ENCODE data around the gene SLC25A34.

Gene SLC25A34

GRCh38 chr1:15717418-15718125, 18.5 kb upstream of the SLC25A34 start:
- H3K9me3 ChIP-seq (ENCODE audit: control insufficient read depth, low read length), result no peaks in the 10 kb centered on the region
- H3K9ac ChIP-seq (ENCODE audit: low read length), result no peak overlapping the region
- H3K4me1 ChIP-seq (ENCODE audit: control insufficient read depth, insufficient read depth, low read length), result peaks cover 14% of the 10 kb centered on the region
- peaks cover 60% of the 10 kb centered on the region for H3K36me3 ChIP-seq (ENCODE audit: control insufficient read depth, insufficient read depth, low read length, severe bottlenecking)
- DNase-seq (ENCODE audit: low read depth), result no peak
- no peaks in the 10 kb centered on the region for H3K27me3 ChIP-seq (replicated peaks; ENCODE audit: control insufficient read depth, insufficient read depth, low read length)
- H3K4me3 ChIP-seq (ENCODE audit: low read length), result no peak overlapping the region

DNA sequence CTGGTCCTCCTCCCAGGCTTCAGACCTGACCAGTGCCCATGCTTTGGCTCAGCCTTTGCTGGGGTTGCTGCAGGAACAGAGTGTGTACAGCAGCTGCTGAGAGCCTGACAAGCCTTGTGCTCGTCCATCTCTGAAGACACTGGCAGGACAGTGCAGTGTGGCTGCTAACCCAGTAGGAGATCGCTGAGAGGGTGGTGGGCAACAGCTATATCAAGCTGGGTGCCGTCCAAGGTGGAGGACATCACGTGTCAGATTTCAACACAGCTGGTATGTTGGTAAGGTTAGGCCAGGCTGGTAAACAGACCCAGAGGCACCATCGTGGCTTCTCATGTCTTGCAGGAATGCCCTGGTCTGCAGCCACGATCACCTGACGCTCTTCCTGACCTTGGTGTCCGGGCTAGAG, 17.9 kb upstream of the SLC25A34 start:
- DNase-seq (ENCODE audit: low read depth), result no peak
- peaks cover 66% of the 10 kb centered on the region for H3K36me3 ChIP-seq (ENCODE audit: control insufficient read depth, insufficient read depth, low read length, severe bottlenecking)
- H3K4me1 ChIP-seq (ENCODE audit: control insufficient read depth, insufficient read depth, low read length), result peaks cover 20% of the 10 kb centered on the region
- H3K9me3 ChIP-seq (ENCODE audit: control insufficient read depth, low read length), result no peaks in the 10 kb centered on the region
- no peak overlapping the region for H3K4me3 ChIP-seq (ENCODE audit: low read length)
- no peak overlapping the region for H3K9ac ChIP-seq (ENCODE audit: low read length)
- no peaks in the 10 kb centered on the region for H3K27me3 ChIP-seq (replicated peaks; ENCODE audit: control insufficient read depth, insufficient read depth, low read length)

DNA sequence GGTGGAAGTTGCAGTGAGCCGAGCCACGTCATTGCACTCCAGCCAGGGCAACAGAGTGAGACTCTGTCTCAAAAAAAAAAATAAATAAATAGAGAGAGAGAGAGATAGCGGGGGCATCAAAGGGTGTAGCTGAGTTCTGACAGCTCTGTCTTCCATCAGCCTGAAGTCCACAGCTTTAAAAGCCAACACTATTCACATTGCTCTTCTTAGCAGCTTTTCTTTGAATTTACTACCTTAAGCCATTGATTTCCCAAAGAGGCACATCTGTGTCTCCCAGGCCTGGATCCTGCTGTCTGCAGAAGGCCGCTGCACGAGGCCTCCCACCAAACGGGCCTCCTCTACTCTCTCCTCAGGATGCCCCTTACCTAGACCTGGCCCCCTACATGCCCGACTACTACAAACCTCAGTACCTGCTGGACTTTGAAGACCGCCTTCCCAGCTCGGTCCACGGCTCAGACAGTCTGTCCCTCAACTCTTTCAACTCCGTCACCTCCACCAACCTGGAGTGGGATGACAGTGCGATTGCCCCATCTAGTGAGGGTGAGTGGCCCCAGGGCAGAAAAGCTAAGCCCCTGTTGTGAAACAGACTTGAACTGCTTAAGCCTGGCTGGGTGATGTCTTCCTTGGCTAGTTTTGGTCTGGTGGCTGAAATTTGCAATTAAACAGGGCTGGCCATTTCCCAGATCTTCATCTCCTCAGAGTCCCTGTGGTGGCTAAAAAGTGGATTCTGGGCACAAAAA, 16.5 kb upstream of the SLC25A34 start:
- Histone ChIP-seq H3K4me1 (ENCODE audit: control insufficient read depth, insufficient read depth, low read length) (peaks cover 16% of the 10 kb centered on the region), H3K4me3 (ENCODE audit: low read length) (no peak overlapping the region), H3K9me3 (ENCODE audit: control insufficient read depth, low read length) (no peaks in the 10 kb centered on the region), H3K9ac (ENCODE audit: low read length) (no peak overlapping the region), H3K27me3 (replicated peaks; ENCODE audit: control insufficient read depth, insufficient read depth, low read length) (no peaks in the 10 kb centered on the region), H3K36me3 (ENCODE audit: control insufficient read depth, insufficient read depth, low read length, severe bottlenecking) (peaks cover 73% of the 10 kb centered on the region)
- no peak for DNase-seq (ENCODE audit: low read depth)

GRCh38 chr1:15720861-15721260, 15.2 kb upstream of the SLC25A34 start:
- Histone ChIP-seq H3K4me1 (ENCODE audit: control insufficient read depth, insufficient read depth, low read length) (peaks cover 10% of the 10 kb centered on the region), H3K9ac (ENCODE audit: low read length) (no peak overlapping the region), H3K4me3 (ENCODE audit: low read length) (no peak overlapping the region), H3K27me3 (replicated peaks; ENCODE audit: control insufficient read depth, insufficient read depth, low read length) (no peaks in the 10 kb centered on the region), H3K36me3 (ENCODE audit: control insufficient read depth, insufficient read depth, low read length, severe bottlenecking) (peaks cover 82% of the 10 kb centered on the region), H3K9me3 (ENCODE audit: control insufficient read depth, low read length) (no peaks in the 10 kb centered on the region)
- DNase-seq (ENCODE audit: low read depth), result no peak

GRCh38 chr1:15722411-15722810, 13.6 kb upstream of the SLC25A34 start:
- Histone ChIP-seq H3K9ac (ENCODE audit: low read length) (peak overlapping the region; percentile 37), H3K4me1 (ENCODE audit: control insufficient read depth, insufficient read depth, low read length) (peaks cover 10% of the 10 kb centered on the region), H3K4me3 (ENCODE audit: low read length) (no peak overlapping the region), H3K9me3 (ENCODE audit: control insufficient read depth, low read length) (no peaks in the 10 kb centered on the region), H3K36me3 (ENCODE audit: control insufficient read depth, insufficient read depth, low read length, severe bottlenecking) (peaks cover 84% of the 10 kb centered on the region), H3K27me3 (replicated peaks; ENCODE audit: control insufficient read depth, insufficient read depth, low read length) (no peaks in the 10 kb centered on the region)
- no peak for DNase-seq (ENCODE audit: low read depth)

- no peak overlapping the region for H3K4me3 ChIP-seq (ENCODE audit: low read length)
- peaks cover 10% of the 10 kb centered on the region for H3K4me1 ChIP-seq (ENCODE audit: control insufficient read depth, insufficient read depth, low read length)
- no peaks in the 10 kb centered on the region for H3K9me3 ChIP-seq (ENCODE audit: control insufficient read depth, low read length)
- DNase-seq (ENCODE audit: low read depth), result peak; percentile 9
- H3K9ac ChIP-seq (ENCODE audit: low read length), result peak overlapping the region; percentile 37
- no peaks in the 10 kb centered on the region for H3K27me3 ChIP-seq (replicated peaks; ENCODE audit: control insufficient read depth, insufficient read depth, low read length)
- peaks cover 84% of the 10 kb centered on the region for H3K36me3 ChIP-seq (ENCODE audit: control insufficient read depth, insufficient read depth, low read length, severe bottlenecking)
Observed at GRCh38 chr1:15722836-15723532, 13.1 kb upstream of the SLC25A34 start.

- peaks cover 86% of the 10 kb centered on the region for H3K36me3 ChIP-seq (ENCODE audit: control insufficient read depth, insufficient read depth, low read length, severe bottlenecking)
- no peaks in the 10 kb centered on the region for H3K9me3 ChIP-seq (ENCODE audit: control insufficient read depth, low read length)
- no peak for DNase-seq (ENCODE audit: low read depth)
- no peaks in the 10 kb centered on the region for H3K27me3 ChIP-seq (replicated peaks; ENCODE audit: control insufficient read depth, insufficient read depth, low read length)
- peaks cover 10% of the 10 kb centered on the region for H3K4me1 ChIP-seq (ENCODE audit: control insufficient read depth, insufficient read depth, low read length)
- H3K9ac ChIP-seq (ENCODE audit: low read length), result no peak overlapping the region
- H3K4me3 ChIP-seq (ENCODE audit: low read length), result no peak overlapping the region
Observed at GRCh38 chr1:15723631-15724246, 12.3 kb upstream of the SLC25A34 start.

GRCh38 chr1:15724949-15725880, 10.8 kb upstream of the SLC25A34 start:
- no peak overlapping the region for H3K9ac ChIP-seq (ENCODE audit: low read length)
- no peak for DNase-seq (ENCODE audit: low read depth)
- H3K36me3 ChIP-seq (ENCODE audit: control insufficient read depth, insufficient read depth, low read length, severe bottlenecking), result peaks cover 84% of the 10 kb centered on the region

DNA sequence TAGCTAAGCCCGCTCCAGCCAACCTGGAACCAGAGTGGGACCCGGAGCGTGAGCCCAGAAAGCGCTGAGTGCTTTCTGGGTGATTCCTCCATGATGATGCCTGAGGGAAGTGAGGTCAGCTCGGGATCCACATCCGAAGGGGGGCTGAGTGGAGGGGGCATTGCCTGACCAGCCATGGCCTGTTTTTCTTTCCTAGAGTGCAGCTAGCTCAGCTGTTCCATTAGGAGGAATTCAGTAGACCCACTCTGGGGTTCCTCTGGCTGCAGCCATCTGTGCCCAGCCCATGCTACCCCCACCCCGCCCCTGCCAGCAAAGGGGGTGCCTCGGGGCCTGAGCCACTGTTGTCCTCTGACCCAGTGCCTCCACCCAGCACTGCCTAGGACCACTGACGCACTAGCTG, 9.6 kb upstream of the SLC25A34 start:
- H3K4me1 ChIP-seq (ENCODE audit: control insufficient read depth, insufficient read depth, low read length), result peaks cover 10% of the 10 kb centered on the region
- peaks cover 84% of the 10 kb centered on the region for H3K36me3 ChIP-seq (ENCODE audit: control insufficient read depth, insufficient read depth, low read length, severe bottlenecking)
- no peaks in the 10 kb centered on the region for H3K27me3 ChIP-seq (replicated peaks; ENCODE audit: control insufficient read depth, insufficient read depth, low read length)
- no peak overlapping the region for H3K9ac ChIP-seq (ENCODE audit: low read length)
- DNase-seq (ENCODE audit: low read depth), result no peak
- no peaks in the 10 kb centered on the region for H3K9me3 ChIP-seq (ENCODE audit: control insufficient read depth, low read length)
- H3K4me3 ChIP-seq (ENCODE audit: low read length), result no peak overlapping the region

More at GRCh38 chr1:15724949-15725880, 10.8 kb upstream of the SLC25A34 start:
- H3K27me3 ChIP-seq (replicated peaks; ENCODE audit: control insufficient read depth, insufficient read depth, low read length), result no peaks in the 10 kb centered on the region
- no peak overlapping the region for H3K4me3 ChIP-seq (ENCODE audit: low read length)
- peaks cover 10% of the 10 kb centered on the region for H3K4me1 ChIP-seq (ENCODE audit: control insufficient read depth, insufficient read depth, low read length)
- H3K9me3 ChIP-seq (ENCODE audit: control insufficient read depth, low read length), result no peaks in the 10 kb centered on the region

DNA sequence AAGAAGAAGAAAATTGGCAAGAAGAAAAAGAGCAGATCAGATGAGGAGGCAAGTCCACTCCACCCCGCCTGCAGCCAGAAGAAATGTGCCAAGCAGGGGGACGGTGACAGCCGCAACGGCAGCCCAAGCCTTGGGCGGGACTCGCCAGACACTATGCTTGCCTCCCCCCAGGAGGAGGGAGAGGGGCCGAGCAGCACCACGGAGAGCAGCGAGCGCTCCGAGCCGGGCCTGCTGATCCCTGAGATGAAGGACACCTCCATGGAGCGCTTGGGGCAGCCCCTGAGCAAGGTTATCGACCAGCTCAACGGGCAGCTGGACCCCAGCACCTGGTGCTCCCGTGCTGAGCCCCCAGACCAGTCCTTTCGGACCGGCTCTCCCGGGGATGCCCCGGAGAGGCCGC, 9.0 kb upstream of the SLC25A34 start:
- Histone ChIP-seq H3K9me3 (ENCODE audit: control insufficient read depth, low read length) (no peaks in the 10 kb centered on the region), H3K36me3 (ENCODE audit: control insufficient read depth, insufficient read depth, low read length, severe bottlenecking) (peaks cover 84% of the 10 kb centered on the region), H3K9ac (ENCODE audit: low read length) (no peak overlapping the region), H3K4me1 (ENCODE audit: control insufficient read depth, insufficient read depth, low read length) (peaks cover 10% of the 10 kb centered on the region), H3K27me3 (replicated peaks; ENCODE audit: control insufficient read depth, insufficient read depth, low read length) (no peaks in the 10 kb centered on the region), H3K4me3 (ENCODE audit: low read length) (no peak overlapping the region)
- no peak for DNase-seq (ENCODE audit: low read depth)
